GM18517 (cell line): ENCODE measurements around the gene ATP5F1E.
A peak's percentile ranks its signal among the peaks of the same experiment; 100 is the strongest.

Experiments
- ATAC-seq: cut with Tn5 transposase; IDR thresholded peaks from one replicate; pipeline ENCODE4 v1.9.1; 2021; ENCODE audit warnings: mild to moderate bottlenecking, moderate library complexity; ENCODE audit not compliant: unreplicated experiment

ATP5F1E gene

GRCh38 chr20:59006864-59007664 lies 25.1 kb downstream of the ATP5F1E start, which contains the start of gene CTSZ:
CTSZ (minus strand) TSS chr20:59007254; CDS start chr20:59007128, 126 bp downstream.
- ATAC-seq: no peak

GRCh38 chr20:59006167-59006863 lies 25.8 kb downstream of the ATP5F1E start:
- ATAC-seq: no peak

GRCh38 chr20:59005523-59006166 lies 26.5 kb downstream of the ATP5F1E start:
- no peak for ATAC-seq

- peak; percentile 65 for ATAC-seq
Measured at GRCh38 chr20:59004763-59005522, 27.2 kb downstream of the ATP5F1E start.

- ATAC-seq: no peak
Measured at GRCh38 chr20:59004493-59004762, 27.7 kb downstream of the ATP5F1E start.

GRCh38 chr20:59003836-59004492 lies 28.2 kb downstream of the ATP5F1E start:
- ATAC-seq: no peak

GRCh38 chr20:59002874-59003399 lies 29.2 kb downstream of the ATP5F1E start:
- ATAC-seq: no peak

- no peak for ATAC-seq
Measured at GRCh38 chr20:59002388-59002787, 29.7 kb downstream of the ATP5F1E start.

- ATAC-seq: no peak
Measured at GRCh38 chr20:59001449-59002171, 30.5 kb downstream of the ATP5F1E start.

GRCh38 chr20:59001068-59001448 lies 31.1 kb downstream of the ATP5F1E start:
- no peak for ATAC-seq

GRCh38 chr20:59000326-59000725 lies 31.8 kb downstream of the ATP5F1E start:
- no peak for ATAC-seq

GRCh38 chr20:58998656-58999055 lies 33.5 kb downstream of the ATP5F1E start:
- no peak for ATAC-seq

- ATAC-seq: no peak
Measured at GRCh38 chr20:58997141-58997770, 34.9 kb downstream of the ATP5F1E start.

GRCh38 chr20:58996226-58996611 lies 35.9 kb downstream of the ATP5F1E start:
- no peak for ATAC-seq

GRCh38 chr20:58995461-58996225 lies 36.5 kb downstream of the ATP5F1E start:
- ATAC-seq: no peak

GRCh38 chr20:58994390-58995159 lies 37.6 kb downstream of the ATP5F1E start:
- ATAC-seq: no peak

- ATAC-seq: no peak
Measured at GRCh38 chr20:58993332-58994248, 38.5 kb downstream of the ATP5F1E start.
